A549 treated with AZD2906 at 1 μM for 4 hours (cell line): ENCODE measurements around the gene FANCC. TPM values are rescaled to one million over a fixed set of nuclear protein-coding genes. Genes with fewer than 3 reads are reported as not detected.

Experiments used
- total RNA-seq: library from RNA; stranded (reverse); fragments of 200-300 nt; extraction: Qiagen RNA extraction; gene quantifications from 5 replicates; pipeline ENCODE4 v1.2.3, GENCODE V29; 2022

FANCC gene, protein sequence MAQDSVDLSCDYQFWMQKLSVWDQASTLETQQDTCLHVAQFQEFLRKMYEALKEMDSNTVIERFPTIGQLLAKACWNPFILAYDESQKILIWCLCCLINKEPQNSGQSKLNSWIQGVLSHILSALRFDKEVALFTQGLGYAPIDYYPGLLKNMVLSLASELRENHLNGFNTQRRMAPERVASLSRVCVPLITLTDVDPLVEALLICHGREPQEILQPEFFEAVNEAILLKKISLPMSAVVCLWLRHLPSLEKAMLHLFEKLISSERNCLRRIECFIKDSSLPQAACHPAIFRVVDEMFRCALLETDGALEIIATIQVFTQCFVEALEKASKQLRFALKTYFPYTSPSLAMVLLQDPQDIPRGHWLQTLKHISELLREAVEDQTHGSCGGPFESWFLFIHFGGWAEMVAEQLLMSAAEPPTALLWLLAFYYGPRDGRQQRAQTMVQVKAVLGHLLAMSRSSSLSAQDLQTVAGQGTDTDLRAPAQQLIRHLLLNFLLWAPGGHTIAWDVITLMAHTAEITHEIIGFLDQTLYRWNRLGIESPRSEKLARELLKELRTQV
- 10.5 to 12.3 TPM (median 11.7 TPM) in 5 replicates for total RNA-seq

GRCh38 chr9:95317119-95317892 lies at the start of gene FANCC:
Gene FANCC (minus strand): TSS chr9:95317709. CDS start chr9:95249291, 68,418 bp downstream.

Other genes with a start within 250 kb of the FANCC start
- 2.6 to 4.0 TPM (median 3.4 TPM) in 5 replicates for gene PTCH1, start 199.3 kb upstream of the FANCC start, total RNA-seq